Measurements from ENCODE around the gene B2M. TPM values are rescaled to one million over a fixed set of nuclear protein-coding genes. Genes with fewer than 3 reads are reported as not detected.

The B2M gene
- total and polyA plus RNA-seq, 2 experiments from 2014 or later: 167 to 180 TPM

DNA sequence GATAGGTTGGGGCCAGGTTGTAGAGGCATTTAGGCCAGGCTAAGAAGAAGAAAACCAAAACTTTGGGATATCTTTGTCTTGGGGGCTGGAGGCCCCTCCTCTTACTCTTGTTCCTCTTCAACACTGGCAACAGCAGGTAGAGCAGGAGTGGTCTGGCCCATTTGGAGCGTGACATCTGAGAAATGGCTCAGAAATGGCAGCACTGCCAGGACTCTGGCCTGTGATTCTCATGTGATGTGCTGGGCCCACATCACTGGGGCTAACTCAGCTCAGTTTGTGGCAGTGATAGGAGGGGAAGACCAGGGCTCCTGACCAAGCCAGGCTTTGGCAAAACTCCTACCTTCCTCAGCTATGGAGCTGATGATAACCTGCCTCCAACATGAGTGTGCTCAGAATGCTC is 18.7 kb upstream of the B2M start (continued):
- TF ChIP-seq, protein P1, sequence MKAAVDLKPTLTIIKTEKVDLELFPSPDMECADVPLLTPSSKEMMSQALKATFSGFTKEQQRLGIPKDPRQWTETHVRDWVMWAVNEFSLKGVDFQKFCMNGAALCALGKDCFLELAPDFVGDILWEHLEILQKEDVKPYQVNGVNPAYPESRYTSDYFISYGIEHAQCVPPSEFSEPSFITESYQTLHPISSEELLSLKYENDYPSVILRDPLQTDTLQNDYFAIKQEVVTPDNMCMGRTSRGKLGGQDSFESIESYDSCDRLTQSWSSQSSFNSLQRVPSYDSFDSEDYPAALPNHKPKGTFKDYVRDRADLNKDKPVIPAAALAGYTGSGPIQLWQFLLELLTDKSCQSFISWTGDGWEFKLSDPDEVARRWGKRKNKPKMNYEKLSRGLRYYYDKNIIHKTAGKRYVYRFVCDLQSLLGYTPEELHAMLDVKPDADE (IDR thresholded peaks at IDR 0.05): no peak
- TF ChIP-seq EZH2 (IDR thresholded peaks at IDR 0.05; ENCODE audit: low read depth, unreplicated experiment) (no peak), ZNF331 (CRISPR knock-in tag; IDR thresholded peaks at IDR 0.05; ENCODE audit: low read depth) (no peak), ZNF114 (CRISPR knock-in tag; IDR thresholded peaks at IDR 0.05) (no peak), JUNB (IDR thresholded peaks at IDR 0.05; ENCODE audit: unreplicated experiment) (no peak), POLR2AphosphoS5 (IDR thresholded peaks at IDR 0.05; ENCODE audit: low read depth) (no peak), EZH2phosphoT487 (IDR thresholded peaks at IDR 0.05; ENCODE audit: unreplicated experiment) (no peak), STAT1 (IDR thresholded peaks at IDR 0.05; ENCODE audit: unreplicated experiment) (no peak)
- TF ChIP-seq, protein P2, sequence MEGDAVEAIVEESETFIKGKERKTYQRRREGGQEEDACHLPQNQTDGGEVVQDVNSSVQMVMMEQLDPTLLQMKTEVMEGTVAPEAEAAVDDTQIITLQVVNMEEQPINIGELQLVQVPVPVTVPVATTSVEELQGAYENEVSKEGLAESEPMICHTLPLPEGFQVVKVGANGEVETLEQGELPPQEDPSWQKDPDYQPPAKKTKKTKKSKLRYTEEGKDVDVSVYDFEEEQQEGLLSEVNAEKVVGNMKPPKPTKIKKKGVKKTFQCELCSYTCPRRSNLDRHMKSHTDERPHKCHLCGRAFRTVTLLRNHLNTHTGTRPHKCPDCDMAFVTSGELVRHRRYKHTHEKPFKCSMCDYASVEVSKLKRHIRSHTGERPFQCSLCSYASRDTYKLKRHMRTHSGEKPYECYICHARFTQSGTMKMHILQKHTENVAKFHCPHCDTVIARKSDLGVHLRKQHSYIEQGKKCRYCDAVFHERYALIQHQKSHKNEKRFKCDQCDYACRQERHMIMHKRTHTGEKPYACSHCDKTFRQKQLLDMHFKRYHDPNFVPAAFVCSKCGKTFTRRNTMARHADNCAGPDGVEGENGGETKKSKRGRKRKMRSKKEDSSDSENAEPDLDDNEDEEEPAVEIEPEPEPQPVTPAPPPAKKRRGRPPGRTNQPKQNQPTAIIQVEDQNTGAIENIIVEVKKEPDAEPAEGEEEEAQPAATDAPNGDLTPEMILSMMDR (conservative IDR thresholded peaks at IDR 0.05; ENCODE audit: low read depth in 2 of 2): no peak
- TF ChIP-seq, protein P3, sequence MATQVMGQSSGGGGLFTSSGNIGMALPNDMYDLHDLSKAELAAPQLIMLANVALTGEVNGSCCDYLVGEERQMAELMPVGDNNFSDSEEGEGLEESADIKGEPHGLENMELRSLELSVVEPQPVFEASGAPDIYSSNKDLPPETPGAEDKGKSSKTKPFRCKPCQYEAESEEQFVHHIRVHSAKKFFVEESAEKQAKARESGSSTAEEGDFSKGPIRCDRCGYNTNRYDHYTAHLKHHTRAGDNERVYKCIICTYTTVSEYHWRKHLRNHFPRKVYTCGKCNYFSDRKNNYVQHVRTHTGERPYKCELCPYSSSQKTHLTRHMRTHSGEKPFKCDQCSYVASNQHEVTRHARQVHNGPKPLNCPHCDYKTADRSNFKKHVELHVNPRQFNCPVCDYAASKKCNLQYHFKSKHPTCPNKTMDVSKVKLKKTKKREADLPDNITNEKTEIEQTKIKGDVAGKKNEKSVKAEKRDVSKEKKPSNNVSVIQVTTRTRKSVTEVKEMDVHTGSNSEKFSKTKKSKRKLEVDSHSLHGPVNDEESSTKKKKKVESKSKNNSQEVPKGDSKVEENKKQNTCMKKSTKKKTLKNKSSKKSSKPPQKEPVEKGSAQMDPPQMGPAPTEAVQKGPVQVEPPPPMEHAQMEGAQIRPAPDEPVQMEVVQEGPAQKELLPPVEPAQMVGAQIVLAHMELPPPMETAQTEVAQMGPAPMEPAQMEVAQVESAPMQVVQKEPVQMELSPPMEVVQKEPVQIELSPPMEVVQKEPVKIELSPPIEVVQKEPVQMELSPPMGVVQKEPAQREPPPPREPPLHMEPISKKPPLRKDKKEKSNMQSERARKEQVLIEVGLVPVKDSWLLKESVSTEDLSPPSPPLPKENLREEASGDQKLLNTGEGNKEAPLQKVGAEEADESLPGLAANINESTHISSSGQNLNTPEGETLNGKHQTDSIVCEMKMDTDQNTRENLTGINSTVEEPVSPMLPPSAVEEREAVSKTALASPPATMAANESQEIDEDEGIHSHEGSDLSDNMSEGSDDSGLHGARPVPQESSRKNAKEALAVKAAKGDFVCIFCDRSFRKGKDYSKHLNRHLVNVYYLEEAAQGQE (IDR thresholded peaks at IDR 0.05; ENCODE audit: unreplicated experiment): no peak

DNA sequence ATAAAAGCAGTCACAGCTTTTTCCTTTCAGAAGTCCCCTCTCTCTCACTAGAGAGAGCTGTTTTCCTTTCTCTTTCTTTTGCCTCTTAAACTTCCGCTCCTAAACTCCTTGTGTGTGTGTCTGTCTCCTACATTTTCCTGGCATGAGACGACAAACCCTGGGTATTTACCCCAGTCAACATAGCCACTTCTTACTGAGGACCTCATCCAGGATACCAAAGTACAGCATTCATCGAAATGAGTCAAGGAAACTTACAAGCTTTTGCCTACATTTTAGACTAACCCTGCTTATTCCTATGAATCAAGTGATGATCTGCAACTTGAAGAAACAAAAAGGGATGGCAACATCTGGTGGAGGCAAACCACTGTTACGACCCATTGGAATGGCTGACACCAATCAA is 16.9 kb upstream of the B2M start:
- Histone ChIP-seq H3K4me2 (no peak overlapping the region), H3K27me3 (ENCODE audit: insufficient read depth) (no peaks in the 10 kb centered on the region), H3K27ac (ENCODE audit: low read depth) (no peak overlapping the region), H3K4me3 (no peak overlapping the region), H3F3A (replicated peaks; ENCODE audit: low read depth) (no peaks in the 10 kb centered on the region), H2AFZ (peak overlapping the region; percentile 91; the same call in 1 of the 2 replicates), H3K79me2 (replicated peaks; ENCODE audit: insufficient read depth) (no peaks in the 10 kb centered on the region), H3K36me3 (ENCODE audit: insufficient read depth) (no peaks in the 10 kb centered on the region), H4K20me1 (replicated peaks; ENCODE audit: insufficient read depth) (no peaks in the 10 kb centered on the region), H3K4me1 (ENCODE audit: insufficient read depth) (no peaks in the 10 kb centered on the region), H3K9me2 (ENCODE audit: insufficient read depth) (0 out of 2 replicates have a peak, but pooled peaks cover 5% of the 10 kb centered on the region)
- Mint-ChIP-seq H3K27me3 (ENCODE audit: insufficient read depth, low read depth, poor library complexity) (peaks cover 2% of the 10 kb centered on the region), H3K4me1 (no peaks in the 10 kb centered on the region), H3K4me3 (no peak overlapping the region), H3K9me3 (no peaks in the 10 kb centered on the region), H3K27ac (no peak overlapping the region), H3K36me3 (ENCODE audit: low read depth) (no peaks in the 10 kb centered on the region)
- no peak for ATAC-seq
- no peak for TF ChIP-seq POLR2AphosphoS5 (IDR thresholded peaks at IDR 0.05; ENCODE audit: low read depth)
- no peak for TF ChIP-seq NANOG (IDR thresholded peaks at IDR 0.05; ENCODE audit: borderline replicate concordance)
- no peak for TF ChIP-seq STAT1 (IDR thresholded peaks at IDR 0.05; ENCODE audit: unreplicated experiment)
- DNase-seq (ENCODE audit: low spot score): no peak
